ENCODE measurements around the gene CLCN2.
"Not testable (repeated sequence)": the region's sequence is repeated elsewhere in the genome, so short reads cannot be mapped to it uniquely, and the experiment has no call there.

Gene CLCN2

GRCh38 chr3:184347321-184348056, 13.9 kb downstream of the CLCN2 start:
- in situ Hi-C loops (cut with MboI; ENCODE audit: low sequenced_read_pairs) = no loop called here

GRCh38 chr3:184346480-184347190, 14.8 kb downstream of the CLCN2 start:
- in situ Hi-C loops (cut with MboI; ENCODE audit: low sequenced_read_pairs) = no loop called here

GRCh38 chr3:184345317-184346144, 15.9 kb downstream of the CLCN2 start:
- in situ Hi-C loops (cut with MboI; ENCODE audit: low sequenced_read_pairs) = no loop called here

- in situ Hi-C loops (cut with MboI; ENCODE audit: low sequenced_read_pairs) = no loop called here
Measured at GRCh38 chr3:184344579-184345316, 16.7 kb downstream of the CLCN2 start.

- in situ Hi-C loops (cut with MboI; ENCODE audit: low sequenced_read_pairs) = no loop called here
Measured at GRCh38 chr3:184343200-184343876, 18.1 kb downstream of the CLCN2 start.

GRCh38 chr3:184341925-184342324, 19.5 kb downstream of the CLCN2 start:
- in situ Hi-C loops (cut with MboI; ENCODE audit: low sequenced_read_pairs) = no loop called here

GRCh38 chr3:184339451-184340135, 21.8 kb downstream of the CLCN2 start:
- in situ Hi-C loops (cut with MboI; ENCODE audit: low sequenced_read_pairs) = not testable (repeated sequence)

- in situ Hi-C loops (cut with MboI; ENCODE audit: low sequenced_read_pairs) = no loop called here
Measured at GRCh38 chr3:184339001-184339400, 22.4 kb downstream of the CLCN2 start.

GRCh38 chr3:184338511-184338945, 22.9 kb downstream of the CLCN2 start:
- in situ Hi-C loops (cut with MboI; ENCODE audit: low sequenced_read_pairs) = no loop called here

GRCh38 chr3:184337981-184338380, 23.4 kb downstream of the CLCN2 start:
- in situ Hi-C loops (cut with MboI; ENCODE audit: low sequenced_read_pairs) = no loop called here

GRCh38 chr3:184337399-184337714, 24.0 kb downstream of the CLCN2 start, which contains the start of gene FAM131A:
TSS of gene FAM131A (plus strand) at chr3:184337600. CDS start at chr3:184337631, 31 bp downstream.
- in situ Hi-C loops (cut with MboI; ENCODE audit: low sequenced_read_pairs) = no loop called here

GRCh38 chr3:184336547-184337398, 24.6 kb downstream of the CLCN2 start:
- in situ Hi-C loops (cut with MboI; ENCODE audit: low sequenced_read_pairs) = no loop called here

- in situ Hi-C loops (cut with MboI; ENCODE audit: low sequenced_read_pairs) = no loop called here
Measured at GRCh38 chr3:184335661-184336546, 25.5 kb downstream of the CLCN2 start.

GRCh38 chr3:184335291-184335660, 26.1 kb downstream of the CLCN2 start:
- in situ Hi-C loops (cut with MboI; ENCODE audit: low sequenced_read_pairs) = no loop called here

- in situ Hi-C loops (cut with MboI; ENCODE audit: low sequenced_read_pairs) = no loop called here
Measured at GRCh38 chr3:184334470-184335158, 26.8 kb downstream of the CLCN2 start.

GRCh38 chr3:184333700-184334099, 27.7 kb downstream of the CLCN2 start:
- in situ Hi-C loops (cut with MboI; ENCODE audit: low sequenced_read_pairs) = no loop called here

- in situ Hi-C loops (cut with MboI; ENCODE audit: low sequenced_read_pairs) = no loop called here
Measured at GRCh38 chr3:184333190-184333589, 28.2 kb downstream of the CLCN2 start.
